Measurements from ENCODE around the gene TUBA1B. TPM values are rescaled to one million over a fixed set of nuclear protein-coding genes. Genes with fewer than 3 reads are reported as not detected.

The TUBA1B gene
- total and polyA plus RNA-seq, 3 donors from 2014 or later: 642 to 1,178 (median 894) TPM

- H3K4me1 ChIP-seq: peaks cover 53% of the 10 kb centered on the region
- no peaks in the 10 kb centered on the region for H3K27me3 ChIP-seq
- H3K36me3 ChIP-seq (ENCODE audit: low read depth, missing control alignments): no peaks in the 10 kb centered on the region
- no peak overlapping the region for H3K27ac ChIP-seq
- DNase-seq: peak; percentile 82
- TF ChIP-seq POLR2A (IDR thresholded peaks at IDR 0.05): no peak
- TF ChIP-seq, protein P1, sequence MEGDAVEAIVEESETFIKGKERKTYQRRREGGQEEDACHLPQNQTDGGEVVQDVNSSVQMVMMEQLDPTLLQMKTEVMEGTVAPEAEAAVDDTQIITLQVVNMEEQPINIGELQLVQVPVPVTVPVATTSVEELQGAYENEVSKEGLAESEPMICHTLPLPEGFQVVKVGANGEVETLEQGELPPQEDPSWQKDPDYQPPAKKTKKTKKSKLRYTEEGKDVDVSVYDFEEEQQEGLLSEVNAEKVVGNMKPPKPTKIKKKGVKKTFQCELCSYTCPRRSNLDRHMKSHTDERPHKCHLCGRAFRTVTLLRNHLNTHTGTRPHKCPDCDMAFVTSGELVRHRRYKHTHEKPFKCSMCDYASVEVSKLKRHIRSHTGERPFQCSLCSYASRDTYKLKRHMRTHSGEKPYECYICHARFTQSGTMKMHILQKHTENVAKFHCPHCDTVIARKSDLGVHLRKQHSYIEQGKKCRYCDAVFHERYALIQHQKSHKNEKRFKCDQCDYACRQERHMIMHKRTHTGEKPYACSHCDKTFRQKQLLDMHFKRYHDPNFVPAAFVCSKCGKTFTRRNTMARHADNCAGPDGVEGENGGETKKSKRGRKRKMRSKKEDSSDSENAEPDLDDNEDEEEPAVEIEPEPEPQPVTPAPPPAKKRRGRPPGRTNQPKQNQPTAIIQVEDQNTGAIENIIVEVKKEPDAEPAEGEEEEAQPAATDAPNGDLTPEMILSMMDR (IDR thresholded peaks at IDR 0.05): peak; percentile 74 to 80 (median 76)
- intact Hi-C loops (cut with DNase I; ENCODE audit: low total_unique reads): no loop called here
- H3K4me3 ChIP-seq: no peak overlapping the region
- no peaks in the 10 kb centered on the region for H3K9me3 ChIP-seq
- 4 to 5% methylated on average over 14 to 18 of the region's 18 CpGs for WGBS, 2 donors
These were observed 42.9 kb downstream of the TUBA1B start for GRCh38 chr12:49088150-49088931.

- Histone ChIP-seq H3K36me3 (ENCODE audit: low read depth, missing control alignments) (no peaks in the 10 kb centered on the region), H3K4me1 (peaks cover 41% of the 10 kb centered on the region), H3K4me3 (no peak overlapping the region), H3K27me3 (no peaks in the 10 kb centered on the region), H3K27ac (peak overlapping the region; percentile 39 to 48), H3K9me3 (no peaks in the 10 kb centered on the region)
- intact Hi-C loops (cut with DNase I; ENCODE audit: low total_unique reads): no loop called here
- no peak for TF ChIP-seq POLR2A (IDR thresholded peaks at IDR 0.05)
- TF ChIP-seq, protein P1 (IDR thresholded peaks at IDR 0.05): no peak
- 32 to 34% methylated on average over 3 of the region's 3 CpGs for WGBS, 2 donors
- peak; percentile 69 for DNase-seq
These were observed 45.1 kb downstream of the TUBA1B start for GRCh38 chr12:49086116-49086515.

DNA sequence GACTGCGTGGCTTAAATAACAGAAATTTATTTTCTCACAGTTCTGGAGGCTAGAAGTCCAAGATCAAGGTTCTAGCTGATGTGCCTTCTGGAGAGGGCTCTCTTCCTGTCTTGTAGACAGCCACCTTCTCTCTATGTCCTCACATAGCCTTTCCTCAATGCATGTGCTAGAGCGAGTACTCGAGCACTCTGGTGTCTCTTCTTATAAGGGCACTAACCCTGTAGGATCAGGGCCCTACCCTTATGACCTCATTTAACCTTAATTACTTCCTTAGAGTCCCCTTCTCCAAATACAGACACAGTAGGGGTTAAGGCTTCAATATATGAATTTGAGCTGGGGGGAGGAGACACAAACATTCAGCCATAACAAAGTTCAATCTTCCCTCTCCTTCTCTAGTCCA is 46.8 kb downstream of the TUBA1B start:
- Histone ChIP-seq H3K4me1 (peaks cover 34% of the 10 kb centered on the region), H3K27me3 (no peaks in the 10 kb centered on the region), H3K36me3 (ENCODE audit: low read depth, missing control alignments) (no peaks in the 10 kb centered on the region), H3K27ac (no peak overlapping the region), H3K4me3 (no peak overlapping the region), H3K9me3 (no peaks in the 10 kb centered on the region)
- WGBS, 2 donors: 95 to 98% methylated on average over 3 of the region's 3 CpGs
- intact Hi-C loops (cut with DNase I; ENCODE audit: low total_unique reads): no loop called here
- TF ChIP-seq, protein P1 (IDR thresholded peaks at IDR 0.05): no peak
- TF ChIP-seq POLR2A (IDR thresholded peaks at IDR 0.05): no peak
- no peak for DNase-seq

DNA sequence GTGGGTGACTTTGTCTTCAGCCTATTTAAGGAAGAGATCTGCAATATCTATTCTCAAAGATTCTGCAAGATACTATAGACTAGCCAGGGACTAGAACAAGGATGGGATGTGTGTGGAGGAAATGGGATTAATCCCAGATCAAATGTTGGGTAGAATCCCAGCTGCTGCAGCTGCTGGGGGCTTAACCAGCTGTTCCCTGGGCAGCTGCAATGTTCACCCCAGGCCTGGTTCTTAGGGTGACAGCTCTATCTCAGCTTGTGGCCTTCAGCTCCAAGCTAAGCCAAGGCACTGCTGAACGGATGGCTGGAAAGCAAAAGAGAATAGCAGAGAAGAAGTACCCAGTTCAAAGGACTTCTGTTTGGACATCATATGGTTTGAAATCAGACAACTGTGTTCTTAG is 51.4 kb downstream of the TUBA1B start:
- H3K36me3 ChIP-seq (ENCODE audit: low read depth, missing control alignments): no peaks in the 10 kb centered on the region
- intact Hi-C loops (cut with DNase I; ENCODE audit: low total_unique reads): no loop called here
- no peak overlapping the region for H3K4me3 ChIP-seq
- H3K27me3 ChIP-seq: no peaks in the 10 kb centered on the region
- no peak overlapping the region for H3K27ac ChIP-seq
- TF ChIP-seq, protein P1 (IDR thresholded peaks at IDR 0.05): no peak
- no peak for TF ChIP-seq POLR2A (IDR thresholded peaks at IDR 0.05)
- H3K9me3 ChIP-seq: no peaks in the 10 kb centered on the region
- H3K4me1 ChIP-seq: peaks cover 7% of the 10 kb centered on the region
- 50 to 54% methylated on average over 1 of the region's 1 CpG for WGBS, 2 donors
- no peak for DNase-seq

Small RNA genes lying within 50 kb of the gene (small RNA-seq; reads per million reads assigned to genes)
- 0 reads per million in 2 donors for gene RF00019

Other genes with a start within 250 kb of the TUBA1B start
- 10 to 100 TPM; 13.4 to 22.4 TPM for gene FKBP11, start 205.9 kb downstream of the TUBA1B start, total RNA-seq
- 16.4 TPM for gene FKBP11, start 205.9 kb downstream of the TUBA1B start, polyA plus RNA-seq (ENCODE audit: insufficient read depth, low read depth, low replicate concordance)
- 10 to 100 TPM; 78.3 to 92.9 TPM for gene ARF3, start 173.9 kb downstream of the TUBA1B start, total RNA-seq
- 134 TPM for gene ARF3, start 173.9 kb downstream of the TUBA1B start, polyA plus RNA-seq (ENCODE audit: insufficient read depth, low read depth, low replicate concordance)
- 1 to 10 TPM; 1.1 to 3.1 TPM for gene WNT10B, start 159.7 kb downstream of the TUBA1B start, total RNA-seq
- gene WNT10B, start 159.7 kb downstream of the TUBA1B start, polyA plus RNA-seq (ENCODE audit: insufficient read depth, low read depth, low replicate concordance): 1.8 TPM
- gene WNT1, start 153.1 kb downstream of the TUBA1B start, total RNA-seq: 1 to 10 TPM; 1.2 to 1.4 TPM
- gene WNT1, start 153.1 kb downstream of the TUBA1B start, polyA plus RNA-seq (ENCODE audit: insufficient read depth, low read depth, low replicate concordance): 0.62 TPM
- gene DDN, start 132.0 kb downstream of the TUBA1B start, total RNA-seq: under 1 TPM; 0.31 to 0.55 TPM
- 0.96 TPM for gene DDN, start 132.0 kb downstream of the TUBA1B start, polyA plus RNA-seq (ENCODE audit: insufficient read depth, low read depth, low replicate concordance)
- gene PRKAG1, start 112.6 kb downstream of the TUBA1B start, total RNA-seq: 10 to 100 TPM; 52.7 to 59.6 TPM
- 80.7 TPM for gene PRKAG1, start 112.6 kb downstream of the TUBA1B start, polyA plus RNA-seq (ENCODE audit: insufficient read depth, low read depth, low replicate concordance)
- gene KMT2D, start 70.6 kb downstream of the TUBA1B start, total RNA-seq: 100 to 1,000 TPM; 148 to 169 TPM
- 67.1 TPM for gene KMT2D, start 70.6 kb downstream of the TUBA1B start, polyA plus RNA-seq (ENCODE audit: insufficient read depth, low read depth, low replicate concordance)
- 1 to 10 TPM; 1.7 to 5.9 TPM for gene RHEBL1, start 61.4 kb downstream of the TUBA1B start, total RNA-seq
- 1.5 TPM for gene RHEBL1, start 61.4 kb downstream of the TUBA1B start, polyA plus RNA-seq (ENCODE audit: insufficient read depth, low read depth, low replicate concordance)
- gene DHH, start 36.6 kb downstream of the TUBA1B start, total RNA-seq: 100 to 1,000 TPM in 1 of 2 donors, 10 to 100 TPM in 1; 97.6 to 148 TPM
- 40.0 TPM for gene DHH, start 36.6 kb downstream of the TUBA1B start, polyA plus RNA-seq (ENCODE audit: insufficient read depth, low read depth, low replicate concordance)
- 100 to 1,000 TPM; 223 to 265 TPM for gene LMBR1L, start 20.5 kb downstream of the TUBA1B start, total RNA-seq
- gene LMBR1L, start 20.5 kb downstream of the TUBA1B start, polyA plus RNA-seq (ENCODE audit: insufficient read depth, low read depth, low replicate concordance): 178 TPM
- gene TUBA1A, start 57.7 kb upstream of the TUBA1B start, total RNA-seq: 100 to 1,000 TPM; 156 to 269 TPM
- gene TUBA1A, start 57.7 kb upstream of the TUBA1B start, polyA plus RNA-seq (ENCODE audit: insufficient read depth, low read depth, low replicate concordance): 282 TPM
- gene TUBA1C, start 133.7 kb upstream of the TUBA1B start, total RNA-seq: 10 to 100 TPM; 72.5 to 78.2 TPM
- gene TUBA1C, start 133.7 kb upstream of the TUBA1B start, polyA plus RNA-seq (ENCODE audit: insufficient read depth, low read depth, low replicate concordance): 128 TPM
- gene PRPH, start 163.8 kb upstream of the TUBA1B start, total RNA-seq: 10 to 100 TPM; 36.5 to 50.0 TPM
- 112 TPM for gene PRPH, start 163.8 kb upstream of the TUBA1B start, polyA plus RNA-seq (ENCODE audit: insufficient read depth, low read depth, low replicate concordance)
- 10 to 100 TPM; 22.8 to 36.1 TPM for gene TROAP, start 191.9 kb upstream of the TUBA1B start, total RNA-seq
- 61.7 TPM for gene TROAP, start 191.9 kb upstream of the TUBA1B start, polyA plus RNA-seq (ENCODE audit: insufficient read depth, low read depth, low replicate concordance)
- 1 to 10 TPM; 3.3 to 5.5 TPM for gene C1QL4, start 205.8 kb upstream of the TUBA1B start, total RNA-seq
- 2.9 TPM for gene C1QL4, start 205.8 kb upstream of the TUBA1B start, polyA plus RNA-seq (ENCODE audit: insufficient read depth, low read depth, low replicate concordance)
- 1 to 10 TPM in 1 of 2 donors, under 1 TPM in 1; 0.87 to 1.1 TPM for gene DNAJC22, start 215.5 kb upstream of the TUBA1B start, total RNA-seq
- gene DNAJC22, start 215.5 kb upstream of the TUBA1B start, polyA plus RNA-seq (ENCODE audit: insufficient read depth, low read depth, low replicate concordance): 3.5 TPM
- 10 to 100 TPM; 47.1 to 65.0 TPM for gene SPATS2, start 236.1 kb upstream of the TUBA1B start, total RNA-seq
- gene SPATS2, start 236.1 kb upstream of the TUBA1B start, polyA plus RNA-seq (ENCODE audit: insufficient read depth, low read depth, low replicate concordance): 67.5 TPM

Measured in testis (tissue), 3 donors.